Prostate gland (tissue), 2 donors: ENCODE results near the gene AMFR.

Experiments
- POLR2A ChIP-seq: fragments of 450-650 bp; IDR thresholded peaks from one replicate; pipeline ENCODE4 v1.6.1; 2016; ENCODE audit warnings: antibody characterized with exemption, mild to moderate bottlenecking
- TF ChIP-seq, protein P1 (sequence below), 4 experiments: fragments of 200-600 bp in 2 of 4; fragments of 450-650 bp in 2 of 4; sonication (generic) in 2 of 4; IDR thresholded peaks; 1 replicate in 3 of 4; 2 replicates in 1 of 4; pipeline ENCODE4 v1.5.1; 2016 to 2019; ENCODE audit warnings: antibody characterized with exemption in 4 of 4, mild to moderate bottlenecking in 2 of 4, moderate library complexity in 2 of 4

DNA sequence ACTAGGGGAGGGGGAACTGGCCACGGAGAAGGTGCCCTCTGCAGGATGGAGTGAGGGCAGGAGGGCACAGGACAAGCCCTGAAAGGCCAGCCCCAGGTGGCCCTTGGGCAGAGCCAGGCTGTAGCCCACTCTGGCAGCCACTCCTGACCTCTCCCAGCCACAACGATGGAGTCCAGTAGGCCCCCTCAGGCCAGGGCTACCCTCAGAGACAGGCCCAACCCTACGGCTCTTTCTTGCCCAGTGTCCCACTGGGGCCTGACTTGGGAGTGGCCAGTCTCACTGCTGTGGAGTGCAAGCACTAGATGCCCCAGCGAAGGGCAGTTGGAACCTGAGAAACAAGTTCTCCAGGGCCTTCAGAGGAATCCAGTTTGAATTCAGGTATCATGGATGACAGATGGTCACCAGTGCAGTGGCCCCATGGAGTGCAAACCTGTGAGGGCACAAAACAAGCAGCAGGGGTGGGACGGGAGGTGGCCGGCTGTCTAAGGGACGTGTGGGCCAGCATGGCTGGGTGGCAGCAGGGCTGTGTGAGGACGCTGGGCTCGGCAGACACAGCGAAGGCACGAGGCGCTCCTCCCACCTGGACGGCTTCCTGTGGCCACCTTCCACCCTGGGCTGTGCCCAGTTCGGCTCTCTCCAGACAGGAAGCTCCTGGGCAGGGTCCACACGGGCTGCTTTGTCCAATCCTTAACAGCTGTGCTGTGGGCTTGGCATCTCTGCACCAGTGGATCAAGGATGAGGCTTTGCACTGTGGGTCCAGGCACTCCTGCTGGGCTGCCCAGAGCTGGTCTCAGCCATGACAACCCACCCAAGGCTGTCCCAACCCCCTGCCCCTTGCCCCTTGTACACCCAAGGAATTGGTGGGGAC is 72.1 kb downstream of the AMFR start:
- TF ChIP-seq, protein P1, sequence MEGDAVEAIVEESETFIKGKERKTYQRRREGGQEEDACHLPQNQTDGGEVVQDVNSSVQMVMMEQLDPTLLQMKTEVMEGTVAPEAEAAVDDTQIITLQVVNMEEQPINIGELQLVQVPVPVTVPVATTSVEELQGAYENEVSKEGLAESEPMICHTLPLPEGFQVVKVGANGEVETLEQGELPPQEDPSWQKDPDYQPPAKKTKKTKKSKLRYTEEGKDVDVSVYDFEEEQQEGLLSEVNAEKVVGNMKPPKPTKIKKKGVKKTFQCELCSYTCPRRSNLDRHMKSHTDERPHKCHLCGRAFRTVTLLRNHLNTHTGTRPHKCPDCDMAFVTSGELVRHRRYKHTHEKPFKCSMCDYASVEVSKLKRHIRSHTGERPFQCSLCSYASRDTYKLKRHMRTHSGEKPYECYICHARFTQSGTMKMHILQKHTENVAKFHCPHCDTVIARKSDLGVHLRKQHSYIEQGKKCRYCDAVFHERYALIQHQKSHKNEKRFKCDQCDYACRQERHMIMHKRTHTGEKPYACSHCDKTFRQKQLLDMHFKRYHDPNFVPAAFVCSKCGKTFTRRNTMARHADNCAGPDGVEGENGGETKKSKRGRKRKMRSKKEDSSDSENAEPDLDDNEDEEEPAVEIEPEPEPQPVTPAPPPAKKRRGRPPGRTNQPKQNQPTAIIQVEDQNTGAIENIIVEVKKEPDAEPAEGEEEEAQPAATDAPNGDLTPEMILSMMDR (IDR thresholded peaks at IDR 0.05), result no peak
- no peak for TF ChIP-seq POLR2A
